Lower leg skin (tissue), 4 donors: ENCODE measurements around the gene TTC21A. TPM values are rescaled to one million over a fixed set of nuclear protein-coding genes. Genes with fewer than 3 reads are reported as not detected.

Source experiments
- DNase-seq, 2 donors: peaks; one replicate each; pipeline ENCODE4 v3.0.0-alpha.2; 2019; ENCODE audit warnings: low spot score in 2 of 2
- H3K4me3 ChIP-seq: fragments of 200-600 bp; sonication (generic); 2 replicates; pipeline ENCODE4 v1.5.1; 2017; ENCODE audit warnings: mild to moderate bottlenecking, low read depth; ENCODE audit not compliant: poor library complexity, severe bottlenecking
- POLR2A ChIP-seq, 2 donors: fragments of 450-650 bp; IDR thresholded peaks; one replicate each; pipeline ENCODE4 v1.6.1; 2016 to 2017; ENCODE audit warnings: antibody characterized with exemption in 2 of 2, mild to moderate bottlenecking in 1 of 2, moderate library complexity in 1 of 2
- WGBS, 2 donors: methylation state at CpG; one replicate each; pipeline ENCODE4 v1.1.5; 2018; 5-methylcytosine and 5-hydroxymethylcytosine counted together
- intact Hi-C: fragments of 100-400 bp; cut with DNase I; formaldehyde crosslinking; loops from one replicate; pipeline ENCODE4 v1.15.0; 2023; ENCODE audit warnings: low total_unique reads
- total RNA-seq, 4 donors: library from RNA; depleted of rRNA; stranded (reverse); fragments of >200 nt; gene quantifications; one replicate each; pipeline ENCODE4 v1.1.0, GENCODE V29; 2016
- TF ChIP-seq, protein P1 (sequence below), 3 donors: fragments of 450-650 bp; IDR thresholded peaks; one replicate each; pipeline ENCODE4 v1.5.1; 2016; ENCODE audit warnings: antibody characterized with exemption in 3 of 3, mild to moderate bottlenecking in 3 of 3, moderate library complexity in 2 of 3

TTC21A gene
- total RNA-seq, 4 donors from 2014 or later = 2.7 to 5.6 (median 4.9) TPM

DNA sequence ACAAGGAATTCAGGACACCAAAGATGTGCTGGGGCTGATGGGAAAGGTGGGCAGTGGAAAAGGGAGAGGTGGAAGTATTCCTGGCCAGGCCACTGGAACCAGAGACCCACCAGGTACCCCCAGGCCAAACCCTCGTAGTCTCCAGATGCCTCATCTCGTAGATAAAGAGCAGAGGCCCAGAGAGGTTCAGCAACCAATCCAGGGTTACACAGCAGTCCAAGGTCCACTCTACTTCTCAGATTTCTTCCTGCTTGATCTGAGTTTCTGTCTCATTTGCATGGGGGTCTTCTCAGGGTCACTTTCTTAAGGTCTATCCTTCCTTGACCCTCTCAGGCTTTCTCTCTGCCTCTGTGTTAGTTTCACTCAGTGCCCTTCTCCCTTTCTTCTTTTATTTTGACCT lies 5.1 kb downstream of the TTC21A start:
- H3K4me3 ChIP-seq = no peak overlapping the region
- TF ChIP-seq, protein P1, sequence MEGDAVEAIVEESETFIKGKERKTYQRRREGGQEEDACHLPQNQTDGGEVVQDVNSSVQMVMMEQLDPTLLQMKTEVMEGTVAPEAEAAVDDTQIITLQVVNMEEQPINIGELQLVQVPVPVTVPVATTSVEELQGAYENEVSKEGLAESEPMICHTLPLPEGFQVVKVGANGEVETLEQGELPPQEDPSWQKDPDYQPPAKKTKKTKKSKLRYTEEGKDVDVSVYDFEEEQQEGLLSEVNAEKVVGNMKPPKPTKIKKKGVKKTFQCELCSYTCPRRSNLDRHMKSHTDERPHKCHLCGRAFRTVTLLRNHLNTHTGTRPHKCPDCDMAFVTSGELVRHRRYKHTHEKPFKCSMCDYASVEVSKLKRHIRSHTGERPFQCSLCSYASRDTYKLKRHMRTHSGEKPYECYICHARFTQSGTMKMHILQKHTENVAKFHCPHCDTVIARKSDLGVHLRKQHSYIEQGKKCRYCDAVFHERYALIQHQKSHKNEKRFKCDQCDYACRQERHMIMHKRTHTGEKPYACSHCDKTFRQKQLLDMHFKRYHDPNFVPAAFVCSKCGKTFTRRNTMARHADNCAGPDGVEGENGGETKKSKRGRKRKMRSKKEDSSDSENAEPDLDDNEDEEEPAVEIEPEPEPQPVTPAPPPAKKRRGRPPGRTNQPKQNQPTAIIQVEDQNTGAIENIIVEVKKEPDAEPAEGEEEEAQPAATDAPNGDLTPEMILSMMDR (IDR thresholded peaks at IDR 0.05) = no peak
- no peak for TF ChIP-seq POLR2A (IDR thresholded peaks at IDR 0.05)
- intact Hi-C loops = no loop called here
- WGBS, 2 donors = 96 to 100% methylated on average over 2 of the region's 2 CpGs
- no peak for DNase-seq

DNA sequence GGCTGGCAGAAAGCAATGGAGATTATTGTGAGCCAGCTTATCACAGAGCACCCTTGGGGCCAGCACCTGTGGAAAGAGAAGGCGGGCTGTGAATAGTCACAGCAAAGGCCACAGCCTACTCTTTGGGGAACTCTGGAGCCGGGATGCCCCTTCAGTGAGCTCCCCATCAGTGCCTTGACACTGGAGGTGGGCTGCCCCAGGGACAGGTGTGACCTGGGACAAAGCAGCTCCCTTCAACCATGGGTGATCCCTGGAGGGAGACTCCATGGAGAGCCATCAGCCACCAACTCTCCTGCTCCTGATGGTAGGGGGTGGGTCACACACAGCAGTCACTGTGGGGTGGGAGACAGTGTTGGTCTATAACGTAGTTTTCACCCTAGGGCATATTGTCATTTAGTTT lies 5.8 kb downstream of the TTC21A start:
- H3K4me3 ChIP-seq = no peak overlapping the region
- 63 to 76% methylated on average over 3 of the region's 3 CpGs for WGBS, 2 donors
- no peak for DNase-seq
- intact Hi-C loops = no loop called here
- no peak for TF ChIP-seq POLR2A (IDR thresholded peaks at IDR 0.05)
- TF ChIP-seq, protein P1 (IDR thresholded peaks at IDR 0.05) = no peak

DNA sequence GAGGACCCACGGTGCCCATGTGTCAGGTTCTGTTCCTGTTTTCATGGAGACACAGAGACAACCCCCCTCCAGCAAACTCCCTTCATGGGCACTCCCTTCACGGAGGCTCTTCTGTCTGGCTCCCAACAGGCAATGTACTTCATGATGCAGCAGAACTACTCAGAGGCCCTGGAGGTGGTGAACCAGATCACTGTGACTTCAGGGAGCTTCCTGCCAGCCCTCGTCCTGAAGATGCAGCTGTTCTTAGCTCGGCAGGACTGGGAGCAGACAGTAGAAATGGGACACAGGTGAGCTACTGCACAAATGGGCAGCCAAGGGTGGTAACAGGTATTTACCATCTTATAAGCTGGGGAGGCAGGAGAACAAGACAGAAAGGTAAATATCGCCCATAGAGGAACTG lies 7.0 kb downstream of the TTC21A start:
- WGBS, 2 donors = 88 to 90% methylated on average over 5 of the region's 5 CpGs
- H3K4me3 ChIP-seq = no peak overlapping the region
- intact Hi-C loops = no loop called here
- TF ChIP-seq POLR2A (IDR thresholded peaks at IDR 0.05) = no peak
- TF ChIP-seq, protein P1 (IDR thresholded peaks at IDR 0.05) = no peak
- no peak for DNase-seq

DNA sequence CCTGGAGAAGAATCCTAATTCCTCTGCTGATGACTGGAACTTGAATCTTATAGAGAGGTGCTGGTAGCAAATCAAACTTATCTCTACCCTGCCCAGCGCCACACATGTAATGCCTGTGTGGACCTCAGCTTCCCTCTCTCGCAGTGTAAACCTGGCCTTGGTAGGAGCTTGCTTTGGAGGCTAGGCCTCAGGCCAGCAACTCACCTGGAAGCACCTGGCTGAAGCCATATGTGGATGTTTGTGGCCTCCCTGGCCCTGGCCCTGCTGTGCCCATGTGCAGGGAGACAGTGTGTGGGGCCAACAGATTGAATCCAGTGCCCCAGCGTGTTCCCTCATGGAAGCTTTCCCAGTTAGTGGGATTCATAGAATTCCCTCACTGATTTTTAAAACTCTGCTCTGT lies 8.4 kb downstream of the TTC21A start:
- intact Hi-C loops = no loop called here
- TF ChIP-seq POLR2A (IDR thresholded peaks at IDR 0.05) = no peak
- TF ChIP-seq, protein P1 (IDR thresholded peaks at IDR 0.05) = no peak
- 89 to 97% methylated on average over 3 of the region's 3 CpGs for WGBS, 2 donors
- no peak overlapping the region for H3K4me3 ChIP-seq
- no peak for DNase-seq

DNA sequence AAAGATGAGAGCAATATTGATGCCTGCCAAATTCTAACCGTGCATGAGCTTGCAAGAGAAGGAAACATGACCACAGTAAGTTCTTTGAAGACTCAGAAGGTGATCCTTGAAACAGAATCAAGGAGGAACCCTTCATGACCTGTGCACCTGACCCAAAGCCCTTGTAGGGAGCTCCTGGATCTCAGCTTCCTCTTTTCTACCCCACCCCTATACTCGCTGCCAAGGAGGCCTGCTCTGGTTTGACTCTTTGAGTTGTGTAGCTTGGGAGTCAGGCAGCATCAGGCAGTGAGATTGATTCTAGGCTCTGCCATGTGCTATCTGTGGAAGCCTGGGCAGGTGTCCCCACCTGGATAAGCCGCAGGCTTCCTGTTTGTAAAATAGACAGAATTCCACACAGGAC lies 10.6 kb downstream of the TTC21A start:
- WGBS, 2 donors = 86 to 88% methylated on average over 3 of the region's 3 CpGs
- DNase-seq = no peak
- H3K4me3 ChIP-seq = no peak overlapping the region
- TF ChIP-seq POLR2A (IDR thresholded peaks at IDR 0.05) = no peak
- TF ChIP-seq, protein P1 (IDR thresholded peaks at IDR 0.05) = no peak
- intact Hi-C loops = no loop called here

DNA sequence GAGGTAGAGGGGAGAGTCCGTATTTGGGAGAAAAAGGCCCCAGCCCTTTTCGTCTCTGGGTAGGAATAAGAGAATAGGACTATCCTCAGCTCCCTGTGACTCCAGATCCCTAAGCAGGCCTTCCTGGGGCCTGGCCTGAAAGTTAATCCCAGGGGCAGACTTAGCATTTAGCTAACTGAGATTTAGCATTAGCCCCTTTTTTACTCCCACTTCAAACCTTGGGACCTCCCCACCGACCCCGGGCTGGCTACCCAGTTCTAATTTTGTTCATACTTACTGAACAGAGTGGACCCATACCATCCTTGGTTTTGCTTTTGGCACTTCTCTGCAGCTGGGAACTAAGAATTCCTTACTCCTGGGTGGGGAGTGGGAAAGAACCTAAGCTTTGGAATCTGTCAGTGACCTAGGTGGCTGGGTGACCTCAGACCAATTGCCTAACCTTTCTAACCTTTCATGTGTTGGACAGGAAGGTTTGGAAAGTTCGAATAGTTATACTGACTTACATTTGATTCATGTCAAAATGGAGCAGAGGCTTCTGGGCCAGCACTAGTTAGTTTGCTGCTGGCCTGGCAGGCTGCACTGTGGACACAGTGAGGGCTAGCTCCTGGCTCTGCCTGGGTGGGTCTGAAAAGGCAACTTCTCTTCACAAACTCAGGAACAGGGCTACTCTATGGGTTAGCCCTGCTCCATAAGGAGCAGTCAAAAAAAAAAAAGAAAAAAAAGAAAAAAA lies 11.6 kb downstream of the TTC21A start:
- DNase-seq = no peak
- H3K4me3 ChIP-seq = no peak overlapping the region
- intact Hi-C loops = no loop called here
- 68 to 72% methylated on average over 5 of the region's 5 CpGs for WGBS, 2 donors
- no peak for TF ChIP-seq POLR2A (IDR thresholded peaks at IDR 0.05)
- TF ChIP-seq, protein P1 (IDR thresholded peaks at IDR 0.05) = no peak
